22Rv1 (cell line): Measurements from ENCODE around the gene POLD4.

Source experiments
- ZFX ChIP-seq: fragments of 450-650 bp; IDR thresholded peaks from 2 replicates; pipeline ENCODE4 v1.6.1; 2017; ENCODE audit warnings: antibody characterized with exemption, borderline replicate concordance
- TF ChIP-seq, protein P1 (sequence below): fragments of 450-650 bp; IDR thresholded peaks from 2 replicates; pipeline ENCODE4 v1.5.1; 2017; ENCODE audit warnings: mild to moderate bottlenecking

GRCh38 chr11:67400251-67400941, 47.0 kb upstream of the POLD4 start:
- TF ChIP-seq, protein P1, sequence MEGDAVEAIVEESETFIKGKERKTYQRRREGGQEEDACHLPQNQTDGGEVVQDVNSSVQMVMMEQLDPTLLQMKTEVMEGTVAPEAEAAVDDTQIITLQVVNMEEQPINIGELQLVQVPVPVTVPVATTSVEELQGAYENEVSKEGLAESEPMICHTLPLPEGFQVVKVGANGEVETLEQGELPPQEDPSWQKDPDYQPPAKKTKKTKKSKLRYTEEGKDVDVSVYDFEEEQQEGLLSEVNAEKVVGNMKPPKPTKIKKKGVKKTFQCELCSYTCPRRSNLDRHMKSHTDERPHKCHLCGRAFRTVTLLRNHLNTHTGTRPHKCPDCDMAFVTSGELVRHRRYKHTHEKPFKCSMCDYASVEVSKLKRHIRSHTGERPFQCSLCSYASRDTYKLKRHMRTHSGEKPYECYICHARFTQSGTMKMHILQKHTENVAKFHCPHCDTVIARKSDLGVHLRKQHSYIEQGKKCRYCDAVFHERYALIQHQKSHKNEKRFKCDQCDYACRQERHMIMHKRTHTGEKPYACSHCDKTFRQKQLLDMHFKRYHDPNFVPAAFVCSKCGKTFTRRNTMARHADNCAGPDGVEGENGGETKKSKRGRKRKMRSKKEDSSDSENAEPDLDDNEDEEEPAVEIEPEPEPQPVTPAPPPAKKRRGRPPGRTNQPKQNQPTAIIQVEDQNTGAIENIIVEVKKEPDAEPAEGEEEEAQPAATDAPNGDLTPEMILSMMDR, result no peak
- no peak for TF ChIP-seq ZFX
